SU-DHL-6 (cell line): Measurements from ENCODE around the gene PLEKHA8.
A peak's percentile ranks its signal among the peaks of the same experiment; 100 is the strongest.

Experiments
- H2AFZ ChIP-seq: fragments of 200-600 bp; sonication (generic); 2 replicates; pipeline ENCODE4 v1.6.1; 2014; ENCODE audit warnings: low read depth, mild to moderate bottlenecking, moderate library complexity, mixed read lengths, antibody characterized with exemption, low read length; ENCODE audit not compliant: severe bottlenecking
- H3F3A ChIP-seq: fragments of 200-600 bp; shearing (Covaris generic); 2 replicates; pipeline ENCODE4 v1.6.0; 2016; ENCODE audit warnings: antibody characterized with exemption, mild to moderate bottlenecking; ENCODE audit not compliant: insufficient read depth
- H3K27ac ChIP-seq: fragments of 200-600 bp; sonication (generic); 2 replicates; pipeline ENCODE4 v1.5.1; 2016; ENCODE audit warnings: low read depth, mild to moderate bottlenecking, low read length, moderate library complexity, mixed read lengths
- H3K27me3 ChIP-seq: fragments of 200-600 bp; sonication (generic), shearing (Covaris generic); 2 replicates; pipeline ENCODE4 v1.6.0; 2014; ENCODE audit warnings: mild to moderate bottlenecking, low read length
- H3K36me3 ChIP-seq: fragments of 200-600 bp; sonication (generic); 2 replicates; pipeline ENCODE4 v1.6.1; 2014; ENCODE audit warnings: mild to moderate bottlenecking, low read length, mixed read lengths
- H3K4me2 ChIP-seq: fragments of 300-600, 200-600 bp; shearing (Covaris generic), sonication (generic); 2 replicates; pipeline ENCODE4 v1.6.0; 2014; ENCODE audit warnings: low read length, low read depth, mild to moderate bottlenecking; ENCODE audit not compliant: poor library complexity, severe bottlenecking
- H3K4me3 ChIP-seq: fragments of 200-600 bp; sonication (generic); 2 replicates; pipeline ENCODE4 v1.5.1; 2014; ENCODE audit warnings: antibody characterized with exemption, low read length, mild to moderate bottlenecking, mixed read lengths; ENCODE audit not compliant: insufficient read depth, poor library complexity, severe bottlenecking
- H3K79me2 ChIP-seq: fragments of 200-600 bp; sonication (generic); 2 replicates; pipeline ENCODE4 v1.6.1; 2014; ENCODE audit warnings: mild to moderate bottlenecking, low read length, moderate library complexity; ENCODE audit not compliant: insufficient read depth
- H3K9ac ChIP-seq: fragments of 200-600 bp; sonication (generic); 2 replicates; pipeline ENCODE4 v1.7.0; 2014; ENCODE audit warnings: mild to moderate bottlenecking, low read length
- H3K9me2 ChIP-seq: fragments of 200-600 bp; sonication (generic); replicated peaks from 2 replicates; pipeline ENCODE4 v1.6.1; 2014; ENCODE audit warnings: low read length; ENCODE audit not compliant: insufficient read depth
- H3K9me3 ChIP-seq: fragments of 200-600 bp; sonication (generic); 2 replicates; pipeline ENCODE4 v1.6.1; 2014; ENCODE audit warnings: low read length, mixed read lengths; ENCODE audit not compliant: insufficient read depth
- H4K20me1 ChIP-seq: fragments of 200-600 bp; sonication (generic); 2 replicates; pipeline ENCODE4 v1.6.1; 2014; ENCODE audit warnings: low read depth, mild to moderate bottlenecking, antibody characterized with exemption, low read length, moderate library complexity, mixed read lengths
- EZH2phosphoT487 ChIP-seq: fragments of 200-600 bp; sonication (generic), shearing (Covaris generic); conservative IDR thresholded peaks from 2 replicates; pipeline ENCODE4 v1.6.1; 2018; ENCODE audit warnings: mild to moderate bottlenecking, antibody characterized with exemption, low read length, moderate library complexity, mixed read lengths
- TF ChIP-seq, protein P1 (sequence below): fragments of 200-600 bp; sonication (generic); IDR thresholded peaks from one replicate; pipeline ENCODE4 v1.5.1; 2017; ENCODE audit warnings: antibody characterized with exemption, mild to moderate bottlenecking, low read length, moderate library complexity; ENCODE audit not compliant: insufficient read depth, poor library complexity, severe bottlenecking

PLEKHA8 gene

DNA sequence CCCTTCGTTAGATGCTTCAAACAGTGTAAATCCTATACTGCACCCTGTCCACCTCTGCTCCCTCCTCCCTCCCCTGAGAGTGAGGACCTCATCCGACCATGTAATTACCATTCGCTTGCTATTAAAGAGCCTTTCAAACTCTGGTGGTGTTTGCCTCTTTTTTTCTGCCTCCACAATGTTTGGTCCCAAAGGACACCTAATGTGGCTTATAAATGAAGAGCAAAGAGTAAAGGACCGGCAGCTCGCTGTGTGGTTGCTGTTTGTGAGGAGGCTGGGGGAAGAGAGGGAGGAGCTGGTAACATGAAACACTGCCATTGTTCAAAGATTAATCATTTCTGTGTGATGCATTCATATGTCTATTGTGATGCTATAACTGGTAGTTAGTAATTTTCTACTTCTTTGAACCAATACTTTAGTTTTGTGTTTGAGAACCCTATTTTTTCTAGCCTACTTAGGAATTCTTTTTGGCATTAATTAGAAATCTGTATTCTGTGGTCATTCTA, 134.5 kb downstream of the PLEKHA8 start:
- peak overlapping the region; percentile 43 for H2AFZ ChIP-seq
- H3F3A ChIP-seq: no peaks in the 10 kb centered on the region
- H3K27me3 ChIP-seq: no peaks in the 10 kb centered on the region
- H3K9me2 ChIP-seq: no peaks in the 10 kb centered on the region
- no peak overlapping the region for H3K27ac ChIP-seq
- no peaks in the 10 kb centered on the region for H3K9me3 ChIP-seq
- H3K79me2 ChIP-seq: no peaks in the 10 kb centered on the region
- no peaks in the 10 kb centered on the region for H4K20me1 ChIP-seq
- no peak overlapping the region for H3K4me3 ChIP-seq
- H3K4me2 ChIP-seq: no peak overlapping the region
- no peaks in the 10 kb centered on the region for H3K36me3 ChIP-seq
- H3K9ac ChIP-seq: peak overlapping the region; percentile 12; the same call in 1 of the 2 replicates
- TF ChIP-seq, protein P1, sequence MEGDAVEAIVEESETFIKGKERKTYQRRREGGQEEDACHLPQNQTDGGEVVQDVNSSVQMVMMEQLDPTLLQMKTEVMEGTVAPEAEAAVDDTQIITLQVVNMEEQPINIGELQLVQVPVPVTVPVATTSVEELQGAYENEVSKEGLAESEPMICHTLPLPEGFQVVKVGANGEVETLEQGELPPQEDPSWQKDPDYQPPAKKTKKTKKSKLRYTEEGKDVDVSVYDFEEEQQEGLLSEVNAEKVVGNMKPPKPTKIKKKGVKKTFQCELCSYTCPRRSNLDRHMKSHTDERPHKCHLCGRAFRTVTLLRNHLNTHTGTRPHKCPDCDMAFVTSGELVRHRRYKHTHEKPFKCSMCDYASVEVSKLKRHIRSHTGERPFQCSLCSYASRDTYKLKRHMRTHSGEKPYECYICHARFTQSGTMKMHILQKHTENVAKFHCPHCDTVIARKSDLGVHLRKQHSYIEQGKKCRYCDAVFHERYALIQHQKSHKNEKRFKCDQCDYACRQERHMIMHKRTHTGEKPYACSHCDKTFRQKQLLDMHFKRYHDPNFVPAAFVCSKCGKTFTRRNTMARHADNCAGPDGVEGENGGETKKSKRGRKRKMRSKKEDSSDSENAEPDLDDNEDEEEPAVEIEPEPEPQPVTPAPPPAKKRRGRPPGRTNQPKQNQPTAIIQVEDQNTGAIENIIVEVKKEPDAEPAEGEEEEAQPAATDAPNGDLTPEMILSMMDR: no peak
- no peak for TF ChIP-seq EZH2phosphoT487

DNA sequence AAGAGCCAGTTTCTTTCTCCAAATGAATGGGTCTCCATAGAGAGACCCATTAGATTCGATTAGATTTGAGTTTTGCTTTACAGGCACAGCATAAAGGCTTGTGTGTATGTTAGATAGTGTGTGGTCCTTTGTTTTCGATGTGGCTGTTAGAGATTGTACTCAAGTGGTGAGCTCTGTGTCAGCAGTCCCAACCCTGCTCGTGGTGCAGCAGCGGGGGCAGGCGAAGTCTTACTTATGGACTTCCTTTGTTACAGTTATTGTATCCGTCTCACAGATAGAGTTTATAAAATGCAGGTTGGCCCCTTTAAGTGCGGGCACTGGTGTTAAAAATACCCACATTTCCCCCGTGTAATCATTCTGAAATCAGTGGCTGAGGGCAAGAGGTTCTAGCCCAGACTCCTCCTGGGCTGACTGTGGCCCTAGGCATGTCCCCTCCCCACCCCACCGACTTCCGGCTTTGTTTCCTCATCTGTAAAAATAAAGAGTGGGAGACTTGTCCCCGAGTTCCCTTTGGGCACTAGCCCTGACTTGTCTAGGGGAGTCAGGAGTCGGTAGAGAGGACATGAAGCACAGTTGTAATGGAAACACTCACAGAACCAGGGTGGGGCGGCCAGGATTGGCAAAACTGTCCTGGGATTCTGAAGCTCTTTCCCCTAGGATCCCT, 135.2 kb downstream of the PLEKHA8 start:
- H3K27ac ChIP-seq: no peak overlapping the region
- no peaks in the 10 kb centered on the region for H4K20me1 ChIP-seq
- peak overlapping the region; percentile 43 for H2AFZ ChIP-seq
- peak overlapping the region; percentile 12; the same call in 1 of the 2 replicates for H3K9ac ChIP-seq
- no peak for TF ChIP-seq EZH2phosphoT487
- TF ChIP-seq, protein P1: no peak
- H3K4me3 ChIP-seq: no peak overlapping the region
- H3K9me3 ChIP-seq: no peaks in the 10 kb centered on the region
- no peaks in the 10 kb centered on the region for H3K9me2 ChIP-seq
- peak overlapping the region; percentile 16 for H3K4me2 ChIP-seq
- H3K36me3 ChIP-seq: no peaks in the 10 kb centered on the region
- no peaks in the 10 kb centered on the region for H3F3A ChIP-seq
- no peaks in the 10 kb centered on the region for H3K27me3 ChIP-seq
- H3K79me2 ChIP-seq: no peaks in the 10 kb centered on the region

DNA sequence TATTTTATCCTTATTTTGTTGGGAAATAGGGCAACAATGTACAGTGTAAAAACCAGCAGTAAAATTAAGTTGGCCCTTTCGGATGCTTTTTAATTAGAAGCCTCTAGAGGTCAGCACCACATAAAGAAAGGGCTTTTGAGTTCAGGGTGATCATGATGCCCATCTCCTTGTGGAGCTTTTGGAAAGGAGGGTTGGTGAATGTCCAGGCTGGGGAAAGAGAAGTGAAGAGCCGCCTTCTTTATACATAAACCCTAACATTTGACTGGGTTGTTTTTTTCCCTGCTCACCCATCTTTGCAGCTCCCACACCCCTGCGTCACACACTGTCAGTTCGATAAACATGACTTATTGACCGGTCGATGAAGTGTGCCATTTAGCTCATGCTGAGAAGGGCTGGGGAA, 136.4 kb downstream of the PLEKHA8 start:
- H3F3A ChIP-seq: no peaks in the 10 kb centered on the region
- H2AFZ ChIP-seq: no peak overlapping the region
- H3K36me3 ChIP-seq: no peaks in the 10 kb centered on the region
- H3K4me2 ChIP-seq: no peak overlapping the region
- H3K9ac ChIP-seq: no peak overlapping the region
- no peaks in the 10 kb centered on the region for H3K9me2 ChIP-seq
- H3K27ac ChIP-seq: no peak overlapping the region
- TF ChIP-seq, protein P1: peak; percentile 62
- no peak for TF ChIP-seq EZH2phosphoT487
- no peak overlapping the region for H3K4me3 ChIP-seq
- no peaks in the 10 kb centered on the region for H3K79me2 ChIP-seq
- H3K9me3 ChIP-seq: no peaks in the 10 kb centered on the region
- H4K20me1 ChIP-seq: no peaks in the 10 kb centered on the region
- no peaks in the 10 kb centered on the region for H3K27me3 ChIP-seq
